Activated CD8-positive, alpha-beta T cell treated with anti-CD3 and anti-CD28 coated beads for 36 hours (primary cell): ENCODE data around the gene C2CD3. TPM values are rescaled to one million over a fixed set of nuclear protein-coding genes. Genes with fewer than 3 reads are reported as not detected.
A peak's percentile ranks its signal among the peaks of the same experiment; 100 is the strongest.

Experiments
- ATAC-seq: fragments of 200-7000 bp; cut with Tn5 transposase; one replicate; pipeline ENCODE4 v1.10.0; 2021; ENCODE audit warnings: mild to moderate bottlenecking, moderate library complexity
- CTCF ChIA-PET: fragments of 350-600 bp; sonication (Branson Sonifier 250); formaldehyde crosslinking; loops from one replicate; lab custom pipeline; 2021; ENCODE audit warnings: antibody characterized with exemption; lab: Charles Lee
- POLR2A ChIA-PET: fragments of 350-600 bp; sonication (Branson Sonifier 250); formaldehyde crosslinking; loops from one replicate; lab custom pipeline; 2021; ENCODE audit warnings: antibody characterized with exemption; lab: Charles Lee
- DNase-seq: peaks from one replicate; pipeline ENCODE4 v3.0.0-alpha.2; 2020
- H3K27ac Mint-ChIP-seq: one replicate; pipeline ENCODE4 v1.8.0; 2021; ENCODE audit warnings: mild to moderate bottlenecking, mixed read lengths
- H3K27me3 Mint-ChIP-seq: one replicate; pipeline ENCODE4 v1.8.0; 2021; ENCODE audit warnings: mixed read lengths
- H3K36me3 Mint-ChIP-seq: one replicate; pipeline ENCODE4 v1.8.0; 2021; ENCODE audit warnings: low read depth, mixed read lengths
- H3K4me1 Mint-ChIP-seq: one replicate; pipeline ENCODE4 v1.8.0; 2021; ENCODE audit warnings: low read depth, mixed read lengths
- H3K4me3 Mint-ChIP-seq: one replicate; pipeline ENCODE4 v1.8.0; 2021; ENCODE audit warnings: mild to moderate bottlenecking, moderate library complexity, mixed read lengths
- H3K9me3 Mint-ChIP-seq: one replicate; pipeline ENCODE4 v1.8.0; 2021; ENCODE audit warnings: mixed read lengths
- CTCF ChIP-seq: fragments of 200-600 bp; IDR thresholded peaks from one replicate; pipeline ENCODE4 v1.8.0; 2022; ENCODE audit warnings: antibody characterized with exemption, mild to moderate bottlenecking
- intact Hi-C: fragments of 100-400 bp; cut with micrococcal nuclease; formaldehyde crosslinking; loops from one replicate; pipeline ENCODE4 v1.10.0; 2022
- total RNA-seq, 2 experiments: library from RNA; stranded (reverse); gene quantifications; one replicate each; pipeline ENCODE4 v1.2.3, GENCODE V29; 2021

Gene C2CD3
- total RNA-seq, 2 experiments from 2014 or later: 22.5 to 25.6 TPM

GRCh38 chr11:73972187-73972586, 198.6 kb downstream of the C2CD3 start:
- Mint-ChIP-seq H3K4me3 (no peak overlapping the region), H3K36me3 (peaks cover 44% of the 10 kb centered on the region), H3K27me3 (no peaks in the 10 kb centered on the region), H3K27ac (peak overlapping the region; percentile 84), H3K9me3 (no peaks in the 10 kb centered on the region), H3K4me1 (peaks cover 86% of the 10 kb centered on the region)
- DNase-seq (no peak), ATAC-seq (no peak)
- intact Hi-C loops: loop anchor here (5.0 kb wide), 1 partner anchor 35 kb away; the partner anchor contains the start of gene UCP3
- CTCF ChIA-PET: interaction anchor here (1.1 to 3.0 kb wide), 3 partner anchors 8 to 18 kb away, joined by 3 to 13 read pairs (median 4); no protein-coding TSS in a partner anchor
- POLR2A ChIA-PET: interaction anchor here (1.0 to 16.4 kb wide), 10 partner anchors 9 to 129 kb away, joined by 3 to 269 read pairs (median 4); partner anchors contain the start of genes UCP2 and UCP3
- TF ChIP-seq CTCF: no peak

- POLR2A ChIA-PET: interaction anchor here (1.0 to 16.4 kb wide), 8 partner anchors 9 to 200 kb away, joined by 3 to 269 read pairs (median 6); partner anchors contain the start of genes C2CD3, PPME1, UCP2 and UCP3
- intact Hi-C loops: loop anchor here (5.0 kb wide), 1 partner anchor 36 kb away; the partner anchor contains the start of gene UCP3
These were observed 199.6 kb downstream of the C2CD3 start for GRCh38 chr11:73971175-73971719.

GRCh38 chr11:73969991-73970800, 200.6 kb downstream of the C2CD3 start:
- H3K4me3 Mint-ChIP-seq: no peak overlapping the region
- POLR2A ChIA-PET: interaction anchor here (0.6 to 16.4 kb wide), 7 partner anchors 11 to 350 kb away, joined by 3 to 269 read pairs (median 7); partner anchors contain the start of genes C2CD3, PPME1, UCP2 and UCP3
- CTCF ChIA-PET: interaction anchor here (0.8 to 3.0 kb wide), 6 partner anchors 9 to 85 kb away, joined by 3 to 13 read pairs (median 3); no protein-coding TSS in a partner anchor
- peak; percentile 67 for DNase-seq
- intact Hi-C loops: loop anchor here (5.0 kb wide), 1 partner anchor 37 kb away; the partner anchor contains the start of gene UCP3
- H3K27me3 Mint-ChIP-seq: no peaks in the 10 kb centered on the region
- peaks cover 24% of the 10 kb centered on the region for H3K36me3 Mint-ChIP-seq
- no peak for TF ChIP-seq CTCF
- H3K9me3 Mint-ChIP-seq: no peaks in the 10 kb centered on the region
- ATAC-seq: peak; percentile 60
- peak overlapping the region; percentile 75 for H3K27ac Mint-ChIP-seq
- H3K4me1 Mint-ChIP-seq: peaks cover 72% of the 10 kb centered on the region

More at GRCh38 chr11:73971175-73971719, 199.6 kb downstream of the C2CD3 start:
- ATAC-seq (peak; percentile 12), DNase-seq (no peak)
- H3K9me3 Mint-ChIP-seq: no peaks in the 10 kb centered on the region
- no peak overlapping the region for H3K4me3 Mint-ChIP-seq
- TF ChIP-seq CTCF: no peak
- H3K27ac Mint-ChIP-seq: peak overlapping the region; percentile 75
- CTCF ChIA-PET: interaction anchor here (0.9 to 3.0 kb wide), 4 partner anchors 9 to 599 kb away, joined by 3 to 13 read pairs (median 3); no protein-coding TSS in a partner anchor
- H3K27me3 Mint-ChIP-seq: no peaks in the 10 kb centered on the region
- H3K36me3 Mint-ChIP-seq: peaks cover 34% of the 10 kb centered on the region
- peaks cover 78% of the 10 kb centered on the region for H3K4me1 Mint-ChIP-seq

- no peaks in the 10 kb centered on the region for H3K27me3 Mint-ChIP-seq
- H3K4me3 Mint-ChIP-seq: no peak overlapping the region
- CTCF ChIA-PET: interaction anchor here (3.0 kb wide), 1 partner anchor 11 kb away, joined by 13 read pairs; no protein-coding TSS in a partner anchor
- H3K9me3 Mint-ChIP-seq: no peaks in the 10 kb centered on the region
- H3K27ac Mint-ChIP-seq: peak overlapping the region; percentile 75
- H3K4me1 Mint-ChIP-seq: peaks cover 68% of the 10 kb centered on the region
- TF ChIP-seq CTCF: no peak
- ATAC-seq (no peak), DNase-seq (no peak)
- POLR2A ChIA-PET: interaction anchor here (0.6 to 16.4 kb wide), 7 partner anchors 12 to 370 kb away, joined by 3 to 269 read pairs (median 7); partner anchors contain the start of genes C2CD3, PPME1, UCP2 and UCP3
- peaks cover 13% of the 10 kb centered on the region for H3K36me3 Mint-ChIP-seq
- intact Hi-C loops: no loop called here
These were observed 201.7 kb downstream of the C2CD3 start for GRCh38 chr11:73969091-73969490.
